AML-193 (cell line): ENCODE measurements around the gene SKAP1.
A peak's percentile ranks its signal among the peaks of the same experiment; 100 is the strongest.
"Not testable (repeated sequence)": the region's sequence is repeated elsewhere in the genome, so short reads cannot be mapped to it uniquely, and the experiment has no call there.

Source experiments
- DNase-seq, 2 experiments: peaks; one replicate each; lab custom pipeline; 2025; lab: John Stamatoyannopoulos, UW

Gene SKAP1

DNA sequence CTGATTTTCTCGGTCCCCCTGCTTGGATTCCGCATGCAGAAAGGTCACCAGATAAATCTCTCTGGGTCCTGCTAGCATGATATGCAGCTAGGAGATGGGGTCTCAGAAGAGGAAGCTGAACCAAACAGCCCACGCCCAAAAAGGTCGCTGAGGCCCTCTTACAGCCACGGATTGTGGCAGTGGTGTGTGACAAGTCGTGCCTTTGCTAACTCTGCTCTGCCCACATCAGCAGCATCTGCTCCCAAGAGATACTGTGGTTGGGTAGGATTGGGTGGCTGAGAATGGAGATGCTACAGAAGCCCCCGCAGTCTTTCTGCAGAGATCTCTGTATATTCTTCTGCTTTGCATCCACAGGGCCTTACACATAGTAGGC is 15.2 kb upstream of the SKAP1 start:
- DNase-seq, result no peak

- no peak for DNase-seq
These were observed 14.7 kb upstream of the SKAP1 start for GRCh38 chr17:48444516-48445247.

- DNase-seq, result no peak
These were observed 13.7 kb upstream of the SKAP1 start for GRCh38 chr17:48443712-48444111.

GRCh38 chr17:48442819-48443218 is 12.8 kb upstream of the SKAP1 start:
- DNase-seq, result peak; percentile 32 to 35

GRCh38 chr17:48441862-48442261 is 11.8 kb upstream of the SKAP1 start:
- DNase-seq, result no peak

DNA sequence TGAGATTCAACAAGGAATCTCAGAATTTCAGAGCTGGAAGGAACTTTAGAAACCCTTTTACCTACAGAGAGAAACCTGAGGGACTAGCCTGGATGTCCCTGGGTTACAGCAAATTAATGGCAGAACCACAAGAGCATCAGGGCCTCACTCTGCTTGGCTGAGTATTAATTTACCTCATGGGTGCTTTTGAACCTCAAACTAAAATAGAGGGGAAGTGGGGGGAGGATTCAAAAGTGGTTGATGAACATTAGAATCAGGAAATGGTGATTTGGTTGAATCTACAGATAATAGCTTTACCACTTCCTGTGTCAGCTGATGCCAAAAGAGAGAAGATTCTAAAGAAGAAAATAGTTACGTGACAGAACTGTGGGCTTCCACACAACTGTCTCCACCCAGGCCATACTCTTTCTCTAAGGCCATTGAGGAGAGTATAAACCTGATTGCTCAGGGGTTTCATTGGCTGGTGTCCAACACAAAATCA is 11.3 kb upstream of the SKAP1 start:
- DNase-seq, result peak; percentile 53 to 66

DNA sequence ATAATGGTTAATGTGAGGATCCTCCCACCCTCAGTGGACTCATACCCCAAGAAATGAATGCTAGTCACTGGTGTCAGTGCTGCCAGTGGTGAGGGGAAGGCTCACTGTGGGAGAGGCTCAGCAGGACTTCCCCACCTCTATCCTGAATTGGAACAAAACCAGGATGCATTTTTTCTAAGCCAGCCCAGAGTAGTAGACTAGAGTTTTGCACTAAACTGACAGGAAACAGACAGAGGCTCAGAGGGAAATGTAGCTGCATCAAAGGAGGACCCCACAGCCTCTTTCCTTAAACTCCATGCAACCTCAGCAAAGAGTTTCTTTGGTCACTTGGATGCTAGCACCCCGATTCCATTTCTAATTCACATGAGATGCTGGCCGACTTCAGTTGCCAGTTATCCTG is 10.7 kb upstream of the SKAP1 start:
- no peak for DNase-seq

- DNase-seq, result no peak
These were observed 10.0 kb upstream of the SKAP1 start for GRCh38 chr17:48439875-48440505.

GRCh38 chr17:48439110-48439850 is 9.3 kb upstream of the SKAP1 start:
- no peak for DNase-seq

DNA sequence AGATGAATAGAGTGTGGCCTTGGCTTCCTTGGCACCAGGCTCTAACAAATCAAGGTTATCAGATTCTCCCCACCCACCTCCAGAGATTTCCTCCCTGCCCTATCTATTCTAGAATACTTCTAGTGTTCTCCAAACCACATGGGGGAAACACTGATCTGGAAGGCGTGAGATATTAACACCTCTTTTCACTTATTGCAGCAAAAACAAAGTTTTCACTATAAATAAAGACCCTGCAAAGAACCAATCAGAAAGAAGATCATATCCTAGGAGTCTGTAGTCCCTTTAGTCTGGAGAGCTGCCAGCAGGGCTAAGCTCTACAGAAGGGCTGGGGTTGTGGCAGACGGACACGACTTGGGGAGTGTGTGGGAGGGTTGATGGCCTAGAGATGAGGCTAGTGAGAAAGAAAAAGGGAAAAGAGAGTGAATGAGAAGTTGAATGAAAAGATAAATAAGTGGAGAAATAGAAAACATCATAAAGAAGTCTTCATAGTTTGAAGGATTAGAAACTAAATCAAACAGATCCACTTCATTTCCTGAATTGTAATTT is 8.6 kb upstream of the SKAP1 start:
- no peak for DNase-seq

DNA sequence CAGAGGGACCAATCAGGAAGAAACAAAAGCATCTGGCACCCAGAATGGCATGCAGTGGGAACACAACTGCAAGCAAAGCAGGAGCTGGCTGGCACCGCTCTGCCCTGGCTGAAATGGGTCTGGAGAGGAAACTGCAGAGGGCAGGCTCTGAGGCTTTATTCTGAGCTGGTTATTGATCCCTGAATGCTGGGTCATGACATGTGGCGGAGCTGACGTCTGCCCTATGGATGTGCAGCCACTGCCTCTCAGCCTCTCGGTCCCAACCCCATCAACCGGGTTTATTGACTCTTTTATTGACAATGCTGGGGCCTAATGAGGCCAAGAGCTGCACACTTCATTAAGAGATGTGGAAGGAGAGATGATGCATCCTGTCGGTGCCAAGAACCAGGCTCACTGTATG is 3.9 kb upstream of the SKAP1 start:
- DNase-seq, result no peak

DNA sequence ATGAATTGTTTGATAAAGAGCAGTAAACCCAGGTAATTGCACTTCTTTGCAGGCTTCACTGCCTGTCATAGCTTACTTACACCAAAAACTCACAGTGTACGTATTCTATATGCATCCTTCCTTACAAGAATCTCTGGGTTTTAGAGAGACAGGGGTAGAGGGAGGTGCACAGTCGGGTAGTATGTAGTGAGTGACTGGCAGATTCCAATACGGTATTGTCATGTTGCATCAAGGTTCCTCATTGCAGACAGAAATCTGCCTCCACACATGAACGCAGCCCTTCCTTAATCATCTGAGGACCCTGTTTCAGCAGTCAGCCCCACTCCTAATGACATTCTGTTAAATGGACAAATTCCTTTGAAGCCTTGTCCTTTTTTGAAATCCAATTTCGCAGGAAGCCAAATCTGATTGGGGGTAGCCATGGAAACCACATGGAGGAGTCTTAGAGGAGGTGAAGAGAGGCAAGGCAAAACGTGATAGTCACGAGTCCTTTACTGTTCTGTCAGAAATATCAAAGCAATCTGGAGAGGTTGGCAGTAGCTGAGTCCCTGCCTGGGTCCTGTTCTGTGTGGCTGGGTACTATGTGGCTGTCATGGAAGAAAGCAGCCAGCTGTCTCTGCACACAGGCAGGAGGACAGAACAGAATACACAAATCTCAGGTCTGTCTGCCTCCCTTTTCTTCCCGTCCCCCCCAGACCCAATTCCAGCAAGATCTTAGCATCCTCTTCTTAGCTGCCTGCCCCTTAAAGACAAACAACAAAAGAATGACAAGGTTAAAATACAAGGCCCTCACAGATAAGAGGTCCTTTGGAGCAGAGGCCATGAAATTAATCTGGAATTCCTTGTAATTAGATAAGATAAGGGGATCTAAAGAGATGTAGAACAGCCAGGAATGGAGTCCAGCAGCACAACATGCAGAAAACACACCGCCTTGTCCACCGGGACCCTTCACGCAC is 3.1 kb upstream of the SKAP1 start:
- DNase-seq, result no peak

GRCh38 chr17:48429156-48429555 is 858 bp downstream of the SKAP1 start:
- no peak for DNase-seq

DNA sequence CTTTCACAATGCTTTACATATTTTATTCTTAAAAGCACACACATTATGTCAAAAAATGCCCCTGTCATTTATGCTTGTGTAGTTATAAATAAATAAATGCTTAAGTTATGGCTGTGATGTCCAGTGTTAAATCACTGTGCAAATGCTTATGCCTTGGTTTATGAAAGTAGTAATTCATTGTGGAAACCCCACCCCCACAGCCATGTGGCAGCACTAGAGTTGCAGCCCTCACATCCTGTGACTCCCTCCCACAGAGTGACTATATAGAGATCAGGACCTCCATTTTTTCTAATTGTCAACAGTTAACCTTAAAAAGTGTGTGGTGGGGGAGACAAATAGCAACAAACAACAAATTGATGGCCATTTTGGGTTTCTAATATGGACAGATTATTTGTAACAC is 2.4 kb downstream of the SKAP1 start:
- DNase-seq, result no peak

- DNase-seq, result no peak
These were observed 3.1 kb downstream of the SKAP1 start for GRCh38 chr17:48426761-48427500.

GRCh38 chr17:48426019-48426665 is 3.9 kb downstream of the SKAP1 start:
- DNase-seq, result no peak

- not testable (repeated sequence) for DNase-seq
These were observed 8.0 kb downstream of the SKAP1 start for GRCh38 chr17:48422060-48422459.

GRCh38 chr17:48420823-48421222 is 9.2 kb downstream of the SKAP1 start:
- DNase-seq, result no peak

DNA sequence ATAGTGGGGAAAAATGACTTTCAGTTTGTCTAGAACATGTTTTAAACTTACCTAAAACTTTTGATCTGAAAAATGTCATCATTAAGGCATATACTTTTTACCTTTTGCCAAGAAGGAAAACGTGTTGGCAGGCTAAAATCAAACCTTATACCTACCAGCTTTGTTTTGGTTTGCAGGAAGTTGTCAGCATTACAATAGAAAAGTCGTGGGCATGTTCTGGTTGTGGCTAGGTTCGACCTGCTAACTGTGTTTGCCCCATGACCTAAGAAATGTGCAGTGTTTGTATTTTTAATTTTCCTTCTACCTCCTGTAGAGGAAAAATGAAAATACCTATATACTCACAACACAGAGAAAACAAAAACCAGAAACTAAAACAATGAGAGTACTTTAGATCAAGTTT is 13.0 kb downstream of the SKAP1 start:
- DNase-seq, result no peak
